22Rv1 (cell line): ENCODE results near the gene TCF7L2.

Experiments used
- CTCF ChIP-seq: fragments of 450-650 bp; IDR thresholded peaks from 2 replicates; pipeline ENCODE4 v1.5.1; 2017; ENCODE audit warnings: mild to moderate bottlenecking
- ZFX ChIP-seq: fragments of 450-650 bp; IDR thresholded peaks from 2 replicates; pipeline ENCODE4 v1.6.1; 2017; ENCODE audit warnings: antibody characterized with exemption, borderline replicate concordance

DNA sequence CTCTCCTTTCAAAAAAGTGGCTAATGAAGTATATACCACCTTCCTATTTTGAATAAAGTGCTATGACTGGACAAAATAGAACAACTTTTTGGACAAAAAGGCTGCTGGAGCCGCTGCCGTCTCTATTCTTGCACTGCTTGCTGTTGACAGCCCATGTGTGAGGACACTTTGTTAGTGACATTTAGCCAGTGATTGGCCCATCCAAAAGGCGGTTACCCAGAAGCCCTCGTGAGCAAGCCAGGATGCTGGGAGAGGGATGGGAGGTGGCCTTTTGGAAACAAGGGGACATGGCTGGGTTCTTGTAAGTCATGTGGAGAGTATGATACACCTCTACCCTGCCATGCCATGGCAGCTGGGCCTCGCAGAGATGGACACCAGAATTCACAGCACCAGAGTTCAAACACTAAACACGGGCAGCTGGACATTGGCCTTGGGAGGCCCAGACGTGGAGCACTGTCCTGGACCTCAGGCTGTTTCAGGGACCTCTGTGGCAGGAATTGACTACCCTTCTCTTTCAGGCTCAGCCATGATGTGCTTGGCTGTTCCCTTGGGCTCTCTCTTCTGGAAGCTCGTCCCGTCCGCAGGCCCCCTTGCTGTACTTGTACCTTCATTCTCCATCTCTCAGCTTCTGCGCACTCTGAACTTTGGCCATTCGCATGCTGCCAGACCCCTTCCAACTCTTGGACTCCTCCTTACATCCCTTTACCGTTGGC is 118.3 kb downstream of the TCF7L2 start:
- TF ChIP-seq CTCF (no peak), ZFX (no peak)
